ENCODE results near the gene P2RY2.
A peak's percentile ranks its signal among the peaks of the same experiment; 100 is the strongest.

Gene P2RY2

GRCh38 chr11:73218106-73218829 lies at the start of gene P2RY2:
P2RY2 (plus strand) TSS chr11:73218281; CDS start chr11:73234160, 15,879 bp downstream.
- Mint-ChIP-seq H3K4me3 (peak within 1 kb of the TSS; percentile 41), H3K27me3 (peaks cover 76% of the 10 kb centered on the region), H3K4me1 (peaks cover 6% of the 10 kb centered on the region), H3K9me3 (no peaks in the 10 kb centered on the region), H3K36me3 (no peaks in the 10 kb centered on the region), H3K27ac (no peak within 1 kb of the TSS)
- peak; percentile 59 for DNase-seq
- CTCF ChIA-PET: interaction anchor here (0.9 to 2.3 kb wide), 6 partner anchors 12 to 116 kb away, joined by 3 to 12 read pairs (median 4); no protein-coding TSS in a partner anchor

GRCh38 chr11:73168925-73169579 lies 49.0 kb upstream of the P2RY2 start:
- CTCF ChIA-PET: interaction anchor here (1.1 kb wide), 1 partner anchor 9 kb away, joined by 3 read pairs; no protein-coding TSS in a partner anchor
- Mint-ChIP-seq H3K27me3 (peaks cover 31% of the 10 kb centered on the region), H3K4me3 (no peak overlapping the region), H3K27ac (no peak overlapping the region), H3K36me3 (no peaks in the 10 kb centered on the region), H3K9me3 (no peaks in the 10 kb centered on the region), H3K4me1 (peaks cover 4% of the 10 kb centered on the region)
- no peak for DNase-seq

DNA sequence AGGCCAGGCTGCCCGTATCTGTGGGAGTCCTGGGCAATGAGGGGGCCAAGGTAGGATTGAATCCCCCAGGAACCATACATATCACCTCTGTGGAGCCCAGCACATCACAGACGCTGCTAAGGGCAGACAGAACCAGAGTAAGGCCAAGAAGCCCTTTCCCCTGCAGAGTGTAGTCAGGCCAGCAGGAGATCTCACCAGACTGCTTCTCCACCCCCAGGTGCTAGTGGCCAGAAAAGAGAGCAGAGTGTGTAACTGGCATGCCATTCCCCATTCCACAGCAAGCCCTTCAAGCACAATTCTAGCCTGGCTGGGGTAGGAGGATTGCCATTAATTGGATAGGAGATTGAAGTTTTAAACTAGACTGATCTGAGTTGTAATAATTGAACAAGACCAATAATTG lies 47.9 kb upstream of the P2RY2 start:
- Mint-ChIP-seq H3K27ac (no peak overlapping the region), H3K4me1 (peaks cover 4% of the 10 kb centered on the region), H3K36me3 (no peaks in the 10 kb centered on the region), H3K9me3 (no peaks in the 10 kb centered on the region), H3K27me3 (peaks cover 24% of the 10 kb centered on the region), H3K4me3 (no peak overlapping the region)
- no peak for DNase-seq
- CTCF ChIA-PET: interaction anchor here (1.1 kb wide), 1 partner anchor 7 kb away, joined by 3 read pairs; no protein-coding TSS in a partner anchor

GRCh38 chr11:73171436-73172161 lies 46.5 kb upstream of the P2RY2 start:
- no peak for DNase-seq
- no peaks in the 10 kb centered on the region for H3K9me3 Mint-ChIP-seq
- no peaks in the 10 kb centered on the region for H3K36me3 Mint-ChIP-seq
- H3K4me3 Mint-ChIP-seq: no peak overlapping the region
- H3K4me1 Mint-ChIP-seq: peaks cover 17% of the 10 kb centered on the region
- H3K27ac Mint-ChIP-seq: no peak overlapping the region
- H3K27me3 Mint-ChIP-seq: peaks cover 29% of the 10 kb centered on the region
- CTCF ChIA-PET: no interaction called here

- H3K4me1 Mint-ChIP-seq: peaks cover 32% of the 10 kb centered on the region
- no peak overlapping the region for H3K27ac Mint-ChIP-seq
- H3K27me3 Mint-ChIP-seq: peaks cover 26% of the 10 kb centered on the region
- CTCF ChIA-PET: interaction anchor here (0.7 to 0.8 kb wide), 2 partner anchors 30 to 249 kb away, joined by 3 read pairs; no protein-coding TSS in a partner anchor
- H3K4me3 Mint-ChIP-seq: no peak overlapping the region
- no peaks in the 10 kb centered on the region for H3K9me3 Mint-ChIP-seq
- no peak for DNase-seq
- no peaks in the 10 kb centered on the region for H3K36me3 Mint-ChIP-seq
Measured at GRCh38 chr11:73172992-73173656, 45.0 kb upstream of the P2RY2 start.

GRCh38 chr11:73173755-73174494 lies 44.2 kb upstream of the P2RY2 start:
- no peak for DNase-seq
- Mint-ChIP-seq H3K27ac (no peak overlapping the region), H3K4me1 (peaks cover 33% of the 10 kb centered on the region), H3K9me3 (no peaks in the 10 kb centered on the region), H3K27me3 (peaks cover 30% of the 10 kb centered on the region), H3K36me3 (no peaks in the 10 kb centered on the region), H3K4me3 (no peak overlapping the region)
- CTCF ChIA-PET: interaction anchor here (0.7 to 0.8 kb wide), 2 partner anchors 31 to 249 kb away, joined by 3 read pairs; no protein-coding TSS in a partner anchor

GRCh38 chr11:73174495-73174791 lies 43.6 kb upstream of the P2RY2 start:
- CTCF ChIA-PET: no interaction called here
- Mint-ChIP-seq H3K4me1 (peaks cover 33% of the 10 kb centered on the region), H3K27ac (no peak overlapping the region), H3K4me3 (no peak overlapping the region), H3K9me3 (no peaks in the 10 kb centered on the region), H3K27me3 (peaks cover 31% of the 10 kb centered on the region), H3K36me3 (no peaks in the 10 kb centered on the region)
- no peak for DNase-seq

- no peaks in the 10 kb centered on the region for H3K36me3 Mint-ChIP-seq
- CTCF ChIA-PET: interaction anchor here (3.6 to 7.0 kb wide), 5 partner anchors 15 to 452 kb away, joined by 25 to 180 read pairs (median 61); partner anchors contain the start of gene FCHSD2
- DNase-seq: no peak
- peaks cover 33% of the 10 kb centered on the region for H3K4me1 Mint-ChIP-seq
- no peak overlapping the region for H3K27ac Mint-ChIP-seq
- H3K4me3 Mint-ChIP-seq: no peak overlapping the region
- H3K9me3 Mint-ChIP-seq: no peaks in the 10 kb centered on the region
- H3K27me3 Mint-ChIP-seq: peaks cover 33% of the 10 kb centered on the region
Measured at GRCh38 chr11:73175551-73176144, 42.4 kb upstream of the P2RY2 start.

DNA sequence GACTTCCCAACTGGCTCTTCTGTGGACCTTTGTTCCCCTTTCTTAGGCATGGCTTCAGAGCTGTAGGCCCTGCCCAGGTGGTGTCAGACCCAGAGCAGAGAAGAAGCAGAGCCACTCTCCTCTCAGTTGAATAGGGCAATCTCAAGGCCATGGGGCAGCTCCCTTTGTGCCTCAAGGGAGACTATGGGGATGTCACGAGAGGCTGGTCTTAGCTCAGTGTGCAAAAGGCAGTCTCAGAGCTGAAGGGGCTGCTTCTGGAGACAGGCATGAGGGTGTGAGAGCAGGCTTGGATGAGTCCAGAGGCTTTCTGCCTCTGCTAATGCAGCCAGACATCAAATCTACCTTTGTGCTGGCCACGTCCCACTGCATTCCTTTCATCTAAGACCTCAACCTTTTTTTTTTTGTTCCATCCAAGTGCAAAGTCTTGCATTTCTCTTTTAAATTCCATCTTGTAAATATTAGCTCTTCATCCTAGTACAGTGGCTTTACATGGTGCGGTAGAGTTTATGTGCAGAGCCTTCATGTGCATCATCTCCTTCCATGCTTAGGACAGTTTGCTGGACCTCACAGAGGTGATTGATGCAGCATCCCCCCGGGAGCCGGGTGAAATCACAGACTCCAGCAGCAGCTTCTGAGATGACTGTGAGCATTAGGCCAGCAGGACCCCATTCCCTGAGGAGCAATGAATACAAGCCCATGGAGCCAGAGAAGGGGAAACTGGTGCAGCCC lies 41.8 kb upstream of the P2RY2 start:
- no peak for DNase-seq
- H3K27ac Mint-ChIP-seq: no peak overlapping the region
- H3K36me3 Mint-ChIP-seq: no peaks in the 10 kb centered on the region
- CTCF ChIA-PET: interaction anchor here (0.7 to 7.0 kb wide), 12 partner anchors 13 to 775 kb away, joined by 3 to 180 read pairs (median 20); partner anchors contain the start of gene FCHSD2
- no peaks in the 10 kb centered on the region for H3K9me3 Mint-ChIP-seq
- peaks cover 31% of the 10 kb centered on the region for H3K4me1 Mint-ChIP-seq
- H3K27me3 Mint-ChIP-seq: peaks cover 38% of the 10 kb centered on the region
- no peak overlapping the region for H3K4me3 Mint-ChIP-seq

- peaks cover 43% of the 10 kb centered on the region for H3K27me3 Mint-ChIP-seq
- H3K36me3 Mint-ChIP-seq: no peaks in the 10 kb centered on the region
- no peaks in the 10 kb centered on the region for H3K9me3 Mint-ChIP-seq
- no peak overlapping the region for H3K27ac Mint-ChIP-seq
- DNase-seq: no peak
- H3K4me3 Mint-ChIP-seq: no peak overlapping the region
- peaks cover 29% of the 10 kb centered on the region for H3K4me1 Mint-ChIP-seq
- CTCF ChIA-PET: interaction anchor here (0.7 to 7.0 kb wide), 23 partner anchors 12 to 775 kb away, joined by 3 to 180 read pairs (median 6); partner anchors contain the start of genes ARAP1, ATG16L2 and FCHSD2
Measured at GRCh38 chr11:73176874-73177155, 41.3 kb upstream of the P2RY2 start.

DNA sequence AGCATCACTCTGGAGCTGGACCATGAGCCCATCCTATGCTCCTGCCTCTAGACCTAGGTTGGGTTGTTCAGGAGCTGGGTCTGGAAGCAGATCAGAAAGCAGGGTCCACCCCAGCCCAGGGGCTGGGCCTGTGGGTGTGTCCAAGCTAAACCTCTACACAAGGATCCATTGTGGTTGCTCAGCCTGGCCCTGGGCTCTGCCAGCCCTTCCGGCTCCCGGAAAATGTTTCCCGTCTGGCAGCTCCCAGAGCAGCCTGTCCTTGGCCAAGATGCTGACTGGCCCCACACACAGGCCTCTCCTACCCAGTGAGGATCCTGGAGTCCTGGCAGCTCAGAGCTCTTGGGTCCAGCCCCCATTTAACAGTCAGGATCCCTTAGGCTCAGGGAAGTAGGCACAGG lies 40.7 kb upstream of the P2RY2 start:
- no peak overlapping the region for H3K4me3 Mint-ChIP-seq
- DNase-seq: no peak
- no peaks in the 10 kb centered on the region for H3K9me3 Mint-ChIP-seq
- CTCF ChIA-PET: interaction anchor here (0.6 to 7.0 kb wide), 38 partner anchors 8 to 589 kb away, joined by 3 to 180 read pairs (median 5); partner anchors contain the start of genes ARAP1, ATG16L2 and FCHSD2
- no peaks in the 10 kb centered on the region for H3K36me3 Mint-ChIP-seq
- H3K27ac Mint-ChIP-seq: no peak overlapping the region
- peaks cover 44% of the 10 kb centered on the region for H3K27me3 Mint-ChIP-seq
- H3K4me1 Mint-ChIP-seq: peaks cover 29% of the 10 kb centered on the region

DNA sequence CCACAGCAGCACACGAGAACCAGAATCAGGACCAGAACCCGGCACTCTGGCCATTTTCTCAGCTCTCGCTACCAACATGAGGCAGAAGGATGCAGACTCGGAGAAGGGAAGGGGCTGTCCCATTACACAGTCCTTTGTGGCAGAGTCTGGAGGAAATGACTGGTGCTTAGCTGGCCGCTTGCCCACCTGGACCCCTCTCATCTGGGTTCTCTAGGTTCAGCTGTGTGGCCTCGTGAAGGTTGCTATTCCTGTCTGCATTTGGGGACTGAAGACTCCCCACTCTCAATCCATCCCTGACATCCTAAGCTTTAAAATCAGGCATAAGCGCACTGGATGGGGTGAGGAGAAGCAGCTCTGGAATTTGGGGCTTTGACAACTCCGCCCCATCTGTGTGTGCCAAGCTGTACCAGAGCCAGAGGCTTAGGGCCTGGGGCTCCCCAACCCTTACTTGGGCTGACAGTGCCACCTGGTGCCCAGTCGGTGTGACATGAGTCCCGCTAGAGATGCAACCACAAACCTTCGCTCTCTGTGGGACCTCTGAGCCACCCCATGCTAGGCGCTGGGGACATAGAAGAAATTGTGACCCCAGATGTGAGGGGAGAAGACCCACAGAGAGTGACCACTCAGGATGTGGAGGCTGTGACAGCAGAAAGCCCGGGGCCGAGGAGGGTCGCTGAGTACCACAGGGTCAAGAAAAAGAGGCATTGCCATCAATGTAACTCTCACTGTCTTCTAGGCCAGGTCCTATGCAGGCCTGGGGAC lies 40.1 kb upstream of the P2RY2 start:
- Mint-ChIP-seq H3K27ac (no peak overlapping the region), H3K4me1 (peaks cover 29% of the 10 kb centered on the region), H3K4me3 (no peak overlapping the region), H3K36me3 (no peaks in the 10 kb centered on the region), H3K9me3 (no peaks in the 10 kb centered on the region), H3K27me3 (peaks cover 48% of the 10 kb centered on the region)
- CTCF ChIA-PET: interaction anchor here (0.6 to 7.0 kb wide), 42 partner anchors 8 to 589 kb away, joined by 3 to 180 read pairs (median 5); partner anchors contain the start of genes ARAP1, ATG16L2 and FCHSD2
- peak; percentile 90 for DNase-seq
